ENCODE measurements around the gene DNASE1L3. TPM values are rescaled to one million over a fixed set of nuclear protein-coding genes. Genes with fewer than 3 reads are reported as not detected.

The DNASE1L3 gene
- total and polyA plus RNA-seq, 12 donors = 1.2 to 4.6 (median 2.4) TPM

GRCh38 chr3:58184309-58184981 lies 26.3 kb downstream of the DNASE1L3 start:
- no peaks in the 10 kb centered on the region for H3K9me3 ChIP-seq
- TF ChIP-seq CTCF (IDR thresholded peaks at IDR 0.05) = no peak
- no peak overlapping the region for H3K4me3 ChIP-seq
- no peak overlapping the region for H3K27ac ChIP-seq
- WGBS, 2 donors = 94 to 95% methylated on average over 11 of the region's 11 CpGs
- H3K27me3 ChIP-seq = no peaks in the 10 kb centered on the region
- H3K36me3 ChIP-seq = no peaks in the 10 kb centered on the region
- ATAC-seq (no peak), DNase-seq (no peak)
- peaks cover 0 to 17% (median 15%) of the 10 kb centered on the region in 9 donors for H3K4me1 ChIP-seq
- intact Hi-C loops (cut with DNase I) = loop anchor here in 7 of 10 donors (10.0 kb wide), 3 partner anchors 50 to 350 kb away; partner anchors contain the start of genes ABHD6 (in 1 of the 7) and ACOX2 (in 1 of the 7)

GRCh38 chr3:58183891-58184290 lies 26.9 kb downstream of the DNASE1L3 start:
- no peak for TF ChIP-seq CTCF (IDR thresholded peaks at IDR 0.05)
- H3K4me3 ChIP-seq = no peak overlapping the region
- 87 to 92% methylated on average over 12 of the region's 12 CpGs for WGBS, 2 donors
- no peak overlapping the region for H3K27ac ChIP-seq
- H3K27me3 ChIP-seq = no peaks in the 10 kb centered on the region
- DNase-seq (no peak), ATAC-seq (no peak)
- intact Hi-C loops (cut with DNase I) = loop anchor here in 7 of 10 donors (10.0 kb wide), 3 partner anchors 51 to 351 kb away; partner anchors contain the start of genes ABHD6 (in 1 of the 7) and ACOX2 (in 1 of the 7)
- peaks cover 0 to 12% (median 10%) of the 10 kb centered on the region in 9 donors for H3K4me1 ChIP-seq
- no peaks in the 10 kb centered on the region for H3K36me3 ChIP-seq
- no peaks in the 10 kb centered on the region for H3K9me3 ChIP-seq

- Histone ChIP-seq H3K9me3 (no peaks in the 10 kb centered on the region), H3K4me1 (peaks cover 0 to 12% (median 5%) of the 10 kb centered on the region in 9 donors), H3K4me3 (no peak overlapping the region), H3K36me3 (no peaks in the 10 kb centered on the region), H3K27me3 (peaks cover 0 to 5% (median 0%) of the 10 kb centered on the region in 7 donors), H3K27ac (no peak overlapping the region)
- ATAC-seq = no peak
- intact Hi-C loops (cut with DNase I) = loop anchor here in 7 of 10 donors (10.0 kb wide), 3 partner anchors 52 to 352 kb away; partner anchors contain the start of genes ABHD6 (in 1 of the 7) and ACOX2 (in 1 of the 7)
- WGBS, 2 donors = 92 to 95% methylated on average over 1 of the region's 1 CpG
- no peak for TF ChIP-seq CTCF (IDR thresholded peaks at IDR 0.05)
- DNase-seq = no peak
These were observed 27.6 kb downstream of the DNASE1L3 start for GRCh38 chr3:58183221-58183620.

GRCh38 chr3:58180940-58181587 lies 29.7 kb downstream of the DNASE1L3 start:
- no peak for TF ChIP-seq CTCF (IDR thresholded peaks at IDR 0.05)
- Histone ChIP-seq H3K4me3 (no peak overlapping the region), H3K4me1 (peaks cover 4 to 21% (median 12%) of the 10 kb centered on the region in 9 donors), H3K27me3 (peaks cover 0 to 7% (median 0%) of the 10 kb centered on the region in 7 donors), H3K9me3 (no peaks in the 10 kb centered on the region), H3K27ac (no peak overlapping the region), H3K36me3 (no peaks in the 10 kb centered on the region)
- DNase-seq = no peak
- intact Hi-C loops (cut with DNase I) = loop anchor here in 7 of 10 donors (10.0 kb wide), 3 partner anchors 54 to 354 kb away; partner anchors contain the start of genes ABHD6 (in 1 of the 7) and ACOX2 (in 1 of the 7)
- WGBS, 2 donors = 88 to 100% methylated on average over 1 of the region's 1 CpG
- no peak for ATAC-seq

Data from heart right ventricle (tissue), 16 donors.